Right cardiac atrium (tissue), 5 donors: ENCODE results near the gene C4orf50. TPM values are rescaled to one million over a fixed set of nuclear protein-coding genes. Genes with fewer than 3 reads are reported as not detected.
"Not testable (repeated sequence)": the region's sequence is repeated elsewhere in the genome, so short reads cannot be mapped to it uniquely, and the experiment has no call there.

Experiments used
- ATAC-seq, 2 donors: fragments of 200-7000 bp; cut with Tn5 transposase; one replicate each; pipeline versions ENCODE4 v1.8.0 to v1.9.1; 2020; ENCODE audit warnings: moderate library complexity in 2 of 2, mild to moderate bottlenecking in 1 of 2
- DNase-seq, 3 donors: peaks; one replicate each; pipeline ENCODE4 v3.0.0-alpha.2; 2020
- H3K27ac ChIP-seq: one replicate; pipeline ENCODE4 v1.5.1; 2013; ENCODE audit warnings: mild to moderate bottlenecking, low read length, control low read depth, moderate library complexity
- H3K27me3 ChIP-seq: one replicate; pipeline ENCODE4 v1.6.1; 2013; ENCODE audit not compliant: control insufficient read depth, insufficient read depth
- H3K4me1 ChIP-seq: one replicate; pipeline ENCODE4 v1.6.1; 2013; ENCODE audit warnings: low read length; ENCODE audit not compliant: control insufficient read depth, insufficient read depth
- H3K4me3 ChIP-seq: one replicate; pipeline ENCODE4 v1.5.1; 2013; ENCODE audit warnings: low read length, control low read depth
- H3K9me3 ChIP-seq: one replicate; pipeline ENCODE4 v1.6.1; 2013; ENCODE audit warnings: low read length; ENCODE audit not compliant: control insufficient read depth
- WGBS: extraction: QIAGEN DNeasy Blood & Tissue Kit; methylation state at CpG from one replicate; pipeline ENCODE4 v1.1.7; 2013; 5-methylcytosine and 5-hydroxymethylcytosine counted together
- intact Hi-C, 4 donors: fragments of 100-400 bp; cut with DNase I; formaldehyde crosslinking; loops; one replicate each; pipeline versions ENCODE4 v1.11.0 to v1.14.0; 2022 to 2023
- polyA plus RNA-seq: library from polyadenylated mRNA; stranded (reverse); fragments of 200-250 nt; gene quantifications from one replicate; pipeline ENCODE4 v1.2.3, GENCODE V29; 2013
- total RNA-seq, 4 donors: library from RNA; stranded (reverse); fragmentation: NEBNext Ultra II Directional; extraction: Animal tissue kit (Norgen Biotek cat#: 25700); gene quantifications; one replicate each; pipeline ENCODE4 v1.2.1, GENCODE V29; 2021
- donor health status: healthy with polysubstance abuse.
- donor health status: DM: no; HTN: yes; CAD: no.
- donor health status: DM: no; HTN: no; CAD: no.
- donor health status: DM: no; HTN: yes; CAD: no; lungs with severe emphysema.
- donor health status: DM: yes; HTN: yes; CAD: no.

Gene C4orf50
- total and polyA plus RNA-seq, 5 donors: 0.02 to 0.03 (median 0.03) TPM; not detected in 2

DNA sequence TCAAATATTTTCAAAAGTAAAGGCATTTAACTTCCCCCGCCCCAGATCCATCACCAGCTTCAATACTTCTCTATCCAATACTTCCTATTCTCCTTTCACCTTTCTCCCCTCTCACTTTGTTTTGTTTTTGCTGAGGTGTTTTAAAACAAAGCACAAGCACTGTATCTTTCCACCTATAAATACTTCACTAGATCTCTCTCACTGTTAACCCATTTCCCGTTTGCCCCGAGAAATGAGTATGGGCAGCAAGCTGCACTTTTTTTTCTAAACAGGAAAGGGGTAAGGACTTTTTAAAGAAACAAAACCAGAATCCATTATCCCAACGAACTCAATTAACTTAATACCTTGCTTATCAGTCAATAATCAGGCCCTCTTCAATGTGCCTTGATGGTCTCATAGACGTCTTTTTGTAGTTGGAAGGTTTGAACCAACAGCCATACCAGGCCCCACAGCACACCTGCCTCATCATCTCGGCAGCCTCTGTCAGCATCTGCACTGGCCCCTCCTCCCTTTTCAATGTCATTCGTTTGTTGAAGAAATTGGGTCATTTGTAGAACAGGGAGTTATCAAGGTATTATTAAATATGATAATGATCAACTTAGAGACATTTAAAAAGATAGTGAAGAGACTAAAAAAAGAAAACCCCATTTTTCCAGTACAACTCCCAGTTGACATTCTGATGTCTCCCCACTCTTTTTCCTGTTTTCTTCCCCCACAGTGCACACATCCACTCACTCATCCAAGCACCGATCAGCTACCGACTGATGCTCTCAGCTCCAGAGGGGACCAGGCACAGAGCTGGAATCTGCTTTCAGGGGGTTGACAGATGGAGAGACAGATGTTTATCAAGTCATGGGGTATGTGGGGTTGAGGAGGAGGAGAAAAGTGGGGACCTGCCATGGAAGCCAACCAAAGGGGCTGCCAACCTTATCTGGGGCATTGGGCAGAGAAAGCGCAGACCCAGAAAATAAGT is 151.1 kb downstream of the C4orf50 start:
- DNase-seq (no peak), ATAC-seq (no peak)
- intact Hi-C loops: no loop called here
- no peaks in the 10 kb centered on the region for H3K9me3 ChIP-seq
- 78% methylated on average over 10 of the region's 10 CpGs for WGBS
- no peak overlapping the region for H3K4me3 ChIP-seq
- H3K27me3 ChIP-seq: no peaks in the 10 kb centered on the region
- no peaks in the 10 kb centered on the region for H3K4me1 ChIP-seq
- no peak overlapping the region for H3K27ac ChIP-seq

DNA sequence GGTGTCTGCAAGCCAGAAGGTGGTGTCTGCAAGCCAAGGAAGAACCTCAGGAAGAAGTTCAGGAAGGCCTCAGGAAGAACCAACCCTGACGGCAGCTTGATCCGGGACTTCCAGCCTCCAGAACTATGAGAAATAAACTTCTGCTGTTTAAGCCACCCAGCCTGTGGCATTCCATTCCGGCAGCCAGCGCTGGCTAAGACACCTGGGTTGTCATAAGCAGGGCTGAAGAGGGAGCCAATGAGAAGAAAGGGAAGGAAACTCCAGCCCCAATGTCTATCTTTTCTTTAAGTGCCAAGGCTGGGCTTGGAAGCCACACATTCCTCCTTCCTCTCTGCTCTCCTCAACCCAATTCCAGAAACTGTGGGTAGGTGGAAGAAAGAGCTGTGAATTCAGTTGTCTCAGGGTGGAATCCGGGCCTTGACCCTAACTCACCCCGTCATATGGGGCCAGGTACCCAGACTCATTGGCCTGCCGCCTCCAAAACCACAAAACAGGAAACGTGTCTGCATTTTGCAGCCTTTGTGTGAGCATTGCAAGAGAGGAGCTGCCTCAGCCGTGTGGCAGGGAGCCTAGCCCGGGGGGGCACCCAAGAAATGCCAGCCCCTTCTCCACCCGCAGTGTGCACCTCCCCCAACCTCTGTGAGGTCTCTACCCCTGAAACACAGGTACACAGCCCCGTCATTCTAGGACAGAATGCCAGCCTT is 152.2 kb downstream of the C4orf50 start:
- intact Hi-C loops: no loop called here
- DNase-seq (no peak), ATAC-seq (no peak)
- H3K4me3 ChIP-seq: no peak overlapping the region
- no peaks in the 10 kb centered on the region for H3K4me1 ChIP-seq
- H3K27me3 ChIP-seq: no peaks in the 10 kb centered on the region
- H3K9me3 ChIP-seq: no peaks in the 10 kb centered on the region
- 71% methylated on average over 12 of the region's 12 CpGs for WGBS
- H3K27ac ChIP-seq: no peak overlapping the region

DNA sequence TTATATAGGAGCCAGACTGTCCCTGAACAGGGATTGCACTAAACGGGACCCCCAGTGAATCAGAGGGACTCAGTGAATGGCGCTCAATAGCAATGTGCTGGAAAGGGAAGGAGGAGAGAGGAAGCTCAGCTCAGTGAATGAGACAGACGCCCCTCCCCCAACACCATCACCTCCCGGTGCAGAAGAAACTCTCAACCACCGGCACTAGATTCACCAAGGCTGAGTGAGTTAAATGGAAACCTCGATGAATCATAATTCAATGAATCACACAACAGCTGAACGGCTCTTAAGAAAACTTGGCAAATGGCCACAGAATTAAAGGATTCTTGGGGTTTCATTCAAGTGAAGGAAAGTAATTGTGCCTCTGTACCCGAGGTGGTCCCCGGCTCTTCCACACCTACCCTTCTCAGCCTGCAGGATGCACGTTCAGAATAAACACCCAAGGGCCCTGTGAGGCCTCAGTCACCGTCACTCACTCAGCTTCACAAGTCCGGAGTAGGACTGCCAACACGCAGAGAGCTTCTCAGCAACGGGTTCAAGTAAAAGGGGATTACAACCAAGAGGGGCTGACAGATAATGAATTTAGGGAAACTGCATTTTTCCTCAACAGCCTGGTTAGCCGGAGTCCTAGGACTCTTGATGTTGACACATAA is 154.6 kb downstream of the C4orf50 start:
- DNase-seq: no peak
- Histone ChIP-seq H3K4me1 (no peaks in the 10 kb centered on the region), H3K4me3 (no peak overlapping the region), H3K27ac (no peak overlapping the region), H3K27me3 (no peaks in the 10 kb centered on the region), H3K9me3 (no peaks in the 10 kb centered on the region)
- intact Hi-C loops: no loop called here
- ATAC-seq: no peak
- 61% methylated on average over 15 of the region's 15 CpGs for WGBS

DNA sequence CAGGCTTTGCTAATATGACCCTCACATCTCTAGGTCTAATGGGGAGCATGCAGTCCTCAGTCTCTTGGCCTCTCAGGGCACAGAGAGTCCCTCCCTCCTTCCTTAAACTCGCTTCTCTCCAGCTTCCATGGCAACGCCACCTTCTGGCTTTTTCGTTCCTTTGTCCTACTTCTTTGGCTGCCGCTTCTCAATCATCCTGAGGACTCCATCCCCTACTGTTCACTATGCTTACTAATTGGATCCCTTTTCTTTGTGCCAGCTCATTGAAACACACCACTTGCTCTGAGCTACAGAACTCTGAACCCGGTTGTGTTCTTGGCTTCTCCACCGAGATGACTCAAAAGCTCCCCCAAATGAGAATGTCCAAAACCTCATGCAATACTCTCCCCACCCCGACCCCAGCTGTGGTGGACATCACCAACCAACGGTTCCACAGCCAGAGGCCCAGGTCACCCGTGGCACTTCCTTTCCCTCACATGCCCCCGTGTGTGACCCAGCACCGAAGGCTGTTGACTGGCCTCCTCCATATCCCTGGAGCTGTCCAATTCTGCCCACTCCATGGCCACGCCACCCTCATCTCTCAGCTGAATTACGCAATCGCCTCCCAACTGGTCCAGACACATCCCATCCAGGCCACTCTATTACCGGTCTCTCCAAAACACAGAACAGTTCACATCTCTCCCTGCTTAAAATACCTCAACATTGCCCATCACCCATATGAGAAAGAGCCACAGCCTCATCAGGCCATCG is 160.0 kb downstream of the C4orf50 start:
- Histone ChIP-seq H3K4me3 (no peak overlapping the region), H3K27me3 (no peaks in the 10 kb centered on the region), H3K4me1 (no peaks in the 10 kb centered on the region), H3K9me3 (no peaks in the 10 kb centered on the region), H3K27ac (no peak overlapping the region)
- ATAC-seq (no peak), DNase-seq (no peak)
- intact Hi-C loops: no loop called here
- WGBS: 87% methylated on average over 16 of the region's 16 CpGs

DNA sequence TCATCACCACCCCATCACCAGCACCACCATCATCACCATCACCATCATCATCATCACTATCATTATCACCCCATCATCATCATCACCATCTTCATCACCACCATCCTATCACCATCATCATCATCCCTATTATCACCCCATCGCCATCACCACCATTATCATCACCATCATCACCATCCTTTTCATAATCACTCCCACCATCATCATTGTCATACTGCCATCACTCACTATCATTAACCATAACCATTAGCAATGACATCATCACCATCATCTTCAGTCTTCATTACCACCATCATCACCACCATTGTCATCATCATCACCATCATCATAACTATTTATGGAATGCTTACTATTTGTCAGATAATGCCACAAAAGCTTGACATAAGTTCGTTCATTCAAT is 161.0 kb downstream of the C4orf50 start:
- DNase-seq (no peak), ATAC-seq (no peak)
- Histone ChIP-seq H3K27me3 (no peaks in the 10 kb centered on the region), H3K9me3 (no peaks in the 10 kb centered on the region), H3K4me3 (no peak overlapping the region), H3K27ac (no peak overlapping the region), H3K4me1 (no peaks in the 10 kb centered on the region)
- WGBS: 94% methylated on average over 2 of the region's 2 CpGs
- intact Hi-C loops: no loop called here

DNA sequence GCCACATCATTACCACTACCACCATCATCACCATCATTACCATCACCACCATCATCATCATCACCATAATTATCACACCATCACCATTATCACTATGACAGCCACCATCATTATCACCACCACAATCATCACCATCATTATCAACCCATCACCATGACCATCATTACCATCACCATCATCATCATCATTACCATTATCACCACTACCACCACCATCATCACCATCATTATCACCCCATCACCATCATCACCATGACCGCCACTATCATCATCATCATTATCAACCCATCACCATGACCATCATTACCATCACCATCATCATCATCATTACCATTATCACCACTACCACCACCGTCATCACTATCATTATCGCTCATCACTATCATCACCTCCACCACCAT is 161.9 kb downstream of the C4orf50 start:
- H3K9me3 ChIP-seq, H3K4me3 ChIP-seq, ATAC-seq, intact Hi-C loops, DNase-seq, H3K27ac ChIP-seq, H3K4me1 ChIP-seq, H3K27me3 ChIP-seq: not testable (repeated sequence)
- 98% methylated on average over 3 of the region's 3 CpGs for WGBS

DNA sequence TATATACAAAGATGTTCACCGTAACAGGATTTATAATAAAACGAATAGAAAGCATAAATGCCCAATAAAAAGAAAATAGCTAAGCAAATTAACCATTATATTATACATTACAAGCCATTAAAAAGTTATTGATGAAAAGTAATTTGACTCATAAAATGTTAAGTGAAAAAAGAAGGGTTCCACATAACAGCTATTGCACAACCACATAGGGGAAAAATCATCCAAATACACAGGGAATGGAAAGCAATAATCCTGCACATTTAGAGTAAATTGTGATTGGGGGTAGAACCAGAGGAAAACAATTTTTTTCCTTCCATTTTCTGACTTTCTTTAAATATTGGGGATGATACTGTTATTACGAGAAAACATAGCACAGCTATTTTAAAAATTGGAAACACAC is 163.3 kb downstream of the C4orf50 start:
- no peaks in the 10 kb centered on the region for H3K9me3 ChIP-seq
- ATAC-seq: no peak
- DNase-seq: no peak
- H3K4me1 ChIP-seq: no peaks in the 10 kb centered on the region
- no peak overlapping the region for H3K27ac ChIP-seq
- no peaks in the 10 kb centered on the region for H3K27me3 ChIP-seq
- 96% methylated on average over 3 of the region's 3 CpGs for WGBS
- intact Hi-C loops: no loop called here
- no peak overlapping the region for H3K4me3 ChIP-seq

DNA sequence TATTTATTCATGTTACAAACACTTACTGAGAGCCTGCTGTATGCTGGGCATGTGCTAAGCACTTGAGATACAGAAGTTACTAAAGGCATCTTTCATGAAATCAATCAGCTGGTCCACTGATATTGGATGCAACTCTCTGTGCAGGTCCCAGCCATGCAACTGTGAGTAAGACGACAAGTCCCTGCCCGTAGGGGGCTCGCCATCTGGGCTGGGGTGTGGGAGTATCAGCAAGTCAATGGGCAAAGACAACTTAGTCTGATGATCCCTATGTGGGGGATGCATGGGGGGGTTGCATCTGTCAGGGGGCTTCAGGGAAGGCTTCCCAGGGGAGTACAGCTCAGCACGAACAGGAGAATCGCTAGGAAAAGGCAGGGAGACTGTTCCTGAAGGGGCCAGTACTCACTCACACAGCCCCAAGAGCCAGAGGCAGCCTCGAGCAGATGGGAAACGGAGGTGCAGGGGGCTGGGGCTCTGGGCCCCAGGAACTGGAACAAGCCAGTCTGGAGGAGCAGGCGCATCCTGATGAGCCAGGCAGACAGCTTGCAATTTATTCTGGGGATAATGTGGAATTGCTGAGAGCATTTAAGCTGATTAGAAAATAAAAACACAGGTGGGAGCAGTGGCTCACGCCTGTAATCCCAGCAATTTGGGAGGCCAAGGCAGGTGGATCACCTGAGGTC is 165.6 kb downstream of the C4orf50 start:
- intact Hi-C loops: no loop called here
- Histone ChIP-seq H3K9me3 (no peaks in the 10 kb centered on the region), H3K4me1 (no peaks in the 10 kb centered on the region), H3K4me3 (no peak overlapping the region), H3K27ac (no peak overlapping the region), H3K27me3 (no peaks in the 10 kb centered on the region)
- DNase-seq: no peak
- 81% methylated on average over 9 of the region's 9 CpGs for WGBS
- ATAC-seq: no peak

DNA sequence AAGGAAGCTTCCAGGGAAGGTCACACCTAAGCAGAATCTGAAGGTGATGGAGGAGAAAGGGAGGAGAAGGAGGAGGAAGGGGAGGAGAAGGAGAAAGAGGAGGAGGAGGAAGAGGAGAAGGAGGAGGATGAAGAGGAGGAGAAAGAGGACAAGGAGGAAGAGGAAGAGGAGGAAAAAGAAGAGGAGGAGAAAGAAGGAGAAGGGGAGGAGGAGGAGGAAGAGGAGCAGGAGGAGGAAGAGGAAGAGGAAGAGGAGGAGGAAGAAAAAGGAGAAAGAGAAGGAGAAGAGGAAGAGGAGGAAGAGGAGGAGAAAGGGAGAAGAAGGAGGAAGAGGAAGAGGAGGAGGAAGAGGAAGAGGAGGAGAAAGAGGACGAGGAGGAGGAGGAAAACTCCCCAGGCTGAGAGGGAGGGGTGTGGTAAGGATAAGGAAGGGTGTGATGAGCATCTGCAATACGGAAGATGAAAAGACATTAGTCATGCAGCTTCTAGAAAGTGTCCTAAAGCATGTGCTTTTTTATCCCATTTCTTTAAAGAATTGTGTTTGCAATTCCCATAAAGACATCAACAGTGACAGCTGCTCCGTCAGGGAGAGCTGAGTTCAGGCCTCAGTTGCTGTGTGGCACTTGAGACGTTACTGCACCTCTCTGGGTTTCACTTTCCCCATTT is 166.5 kb downstream of the C4orf50 start:
- Histone ChIP-seq H3K27ac (no peak overlapping the region), H3K9me3 (no peaks in the 10 kb centered on the region), H3K27me3 (no peaks in the 10 kb centered on the region), H3K4me1 (no peaks in the 10 kb centered on the region), H3K4me3 (no peak overlapping the region)
- DNase-seq: no peak
- WGBS: 75% methylated on average over 4 of the region's 4 CpGs
- intact Hi-C loops: no loop called here
- ATAC-seq: no peak
